Vagina (tissue), 2 donors: ENCODE results near the gene TGFBR2.

Experiments
- CTCF ChIP-seq, 3 experiments: fragments of 450-650 bp in 2 of 3; fragments of 200-600 bp in 1 of 3; sonication (generic) in 1 of 3; IDR thresholded peaks; one replicate each; pipeline ENCODE4 v1.5.1; 2017 to 2019; ENCODE audit warnings: antibody characterized with exemption in 3 of 3, mild to moderate bottlenecking in 2 of 3, moderate library complexity in 2 of 3
- POLR2A ChIP-seq, 2 donors: fragments of 450-650 bp; IDR thresholded peaks; one replicate each; pipeline ENCODE4 v1.6.1; 2017; ENCODE audit warnings: antibody characterized with exemption in 2 of 2, mild to moderate bottlenecking in 2 of 2, moderate library complexity in 2 of 2

DNA sequence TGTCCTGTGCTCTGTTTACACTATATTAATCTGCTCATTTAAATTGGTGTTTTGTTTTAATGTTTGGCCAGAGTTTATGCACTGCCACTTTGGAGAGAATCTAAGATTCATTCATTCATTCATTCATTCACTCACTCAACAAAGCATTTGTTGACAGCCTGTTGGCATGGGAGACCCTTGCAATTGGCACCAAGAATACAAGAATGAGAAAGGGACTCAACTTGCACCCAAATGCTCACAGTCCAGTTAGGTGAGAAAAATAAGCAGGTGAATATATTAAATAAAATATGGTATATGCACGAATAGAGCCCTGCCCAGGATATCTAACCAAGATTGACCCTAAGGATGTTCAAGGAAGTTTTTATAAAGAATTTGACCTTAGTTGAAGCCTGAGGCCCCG, 80.4 kb downstream of the TGFBR2 start:
- no peak for TF ChIP-seq CTCF (IDR thresholded peaks at IDR 0.05)
- no peak for TF ChIP-seq POLR2A (IDR thresholded peaks at IDR 0.05)
